NCI-H2029 treated with DMSO at 0.1 percent for 48 hours (cell line): ENCODE data around the gene H2BK1.

Experiments used
- DNase-seq: peaks from one replicate; lab custom pipeline; 2025; lab: John Stamatoyannopoulos, UW

Gene H2BK1

GRCh38 chr7:151178236-151178635, 32.1 kb downstream of the H2BK1 start:
- no peak for DNase-seq

- no peak for DNase-seq
These were observed 33.0 kb downstream of the H2BK1 start for GRCh38 chr7:151177310-151177709.

- DNase-seq, result no peak
These were observed 33.9 kb downstream of the H2BK1 start for GRCh38 chr7:151176401-151176800.

GRCh38 chr7:151175793-151176311, 34.4 kb downstream of the H2BK1 start:
- DNase-seq, result no peak

GRCh38 chr7:151175047-151175792, 35.1 kb downstream of the H2BK1 start:
- DNase-seq, result no peak

- no peak for DNase-seq
These were observed 35.8 kb downstream of the H2BK1 start for GRCh38 chr7:151174246-151175046.

- no peak for DNase-seq
These were observed 36.7 kb downstream of the H2BK1 start for GRCh38 chr7:151173386-151174245.

- DNase-seq, result peak; percentile 26
These were observed 37.8 kb downstream of the H2BK1 start for GRCh38 chr7:151172273-151173141.

GRCh38 chr7:151168787-151169162, 41.5 kb downstream of the H2BK1 start:
- no peak for DNase-seq

- no peak for DNase-seq
These were observed 42.1 kb downstream of the H2BK1 start for GRCh38 chr7:151168003-151168786.

GRCh38 chr7:151167197-151167961, 42.9 kb downstream of the H2BK1 start, which contains the start of gene GBX1:
Gene GBX1, minus strand, starts transcription at chr7:151167694. Its CDS starts 146 bp downstream, at chr7:151167548.
- no peak for DNase-seq

- no peak for DNase-seq
These were observed 43.6 kb downstream of the H2BK1 start for GRCh38 chr7:151166629-151167196.

GRCh38 chr7:151161757-151162156, 48.5 kb downstream of the H2BK1 start:
- DNase-seq, result no peak
